WI38 (cell line): Measurements from ENCODE around the gene CYB561A3.

Source experiments
- H3K4me3 ChIP-seq: 2 replicates; pipeline ENCODE4 v1.5.1; 2011; ENCODE audit warnings: low read depth, mild to moderate bottlenecking, control low read depth, low read length
- TF ChIP-seq, protein P1 (sequence below): IDR thresholded peaks from 2 replicates; pipeline ENCODE4 v1.5.1; 2012; ENCODE audit warnings: low read depth, mild to moderate bottlenecking, control low read depth, low read length

CYB561A3 gene

DNA sequence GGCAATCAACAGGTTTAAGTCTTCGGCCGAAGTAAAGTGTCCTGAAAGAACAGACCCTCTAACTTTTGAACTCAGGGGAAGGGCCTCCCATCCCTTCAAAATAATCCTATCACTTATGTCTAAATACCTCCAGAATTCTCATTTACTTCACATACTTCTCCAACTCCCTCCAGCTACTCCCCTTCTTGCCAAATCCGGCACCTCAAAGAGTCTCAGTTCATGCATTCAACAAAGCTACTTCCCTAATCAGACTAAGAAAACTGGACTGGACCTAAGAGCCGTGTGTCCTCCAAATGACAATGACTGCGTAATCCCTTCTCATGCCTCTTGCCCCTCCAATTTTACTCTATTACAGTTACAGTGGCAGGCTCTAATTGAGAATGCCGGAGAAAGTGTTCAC is 30.0 kb downstream of the CYB561A3 start:
- peak overlapping the region; percentile 99 for H3K4me3 ChIP-seq

DNA sequence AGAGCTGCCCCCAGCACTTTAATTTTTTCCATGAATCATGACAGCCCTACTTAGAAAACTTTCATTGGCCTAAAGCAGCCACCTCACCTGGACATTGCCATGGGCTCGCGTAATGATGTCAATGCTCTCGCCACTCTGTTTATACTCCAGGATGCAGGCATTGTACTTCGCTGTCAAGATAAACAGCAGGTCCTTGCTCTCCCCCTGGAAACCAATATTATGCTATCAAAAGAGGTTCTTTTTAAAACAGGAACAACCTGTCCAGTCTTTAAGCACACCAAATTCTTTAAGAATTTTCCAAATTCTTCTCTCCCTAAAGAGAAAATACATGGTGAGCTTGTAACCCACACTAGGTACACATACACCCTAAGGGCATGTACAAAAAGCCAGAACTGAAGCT is 31.8 kb downstream of the CYB561A3 start:
- TF ChIP-seq, protein P1, sequence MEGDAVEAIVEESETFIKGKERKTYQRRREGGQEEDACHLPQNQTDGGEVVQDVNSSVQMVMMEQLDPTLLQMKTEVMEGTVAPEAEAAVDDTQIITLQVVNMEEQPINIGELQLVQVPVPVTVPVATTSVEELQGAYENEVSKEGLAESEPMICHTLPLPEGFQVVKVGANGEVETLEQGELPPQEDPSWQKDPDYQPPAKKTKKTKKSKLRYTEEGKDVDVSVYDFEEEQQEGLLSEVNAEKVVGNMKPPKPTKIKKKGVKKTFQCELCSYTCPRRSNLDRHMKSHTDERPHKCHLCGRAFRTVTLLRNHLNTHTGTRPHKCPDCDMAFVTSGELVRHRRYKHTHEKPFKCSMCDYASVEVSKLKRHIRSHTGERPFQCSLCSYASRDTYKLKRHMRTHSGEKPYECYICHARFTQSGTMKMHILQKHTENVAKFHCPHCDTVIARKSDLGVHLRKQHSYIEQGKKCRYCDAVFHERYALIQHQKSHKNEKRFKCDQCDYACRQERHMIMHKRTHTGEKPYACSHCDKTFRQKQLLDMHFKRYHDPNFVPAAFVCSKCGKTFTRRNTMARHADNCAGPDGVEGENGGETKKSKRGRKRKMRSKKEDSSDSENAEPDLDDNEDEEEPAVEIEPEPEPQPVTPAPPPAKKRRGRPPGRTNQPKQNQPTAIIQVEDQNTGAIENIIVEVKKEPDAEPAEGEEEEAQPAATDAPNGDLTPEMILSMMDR = no peak
- H3K4me3 ChIP-seq = no peak overlapping the region

More for the DNA sequence above, 30.0 kb downstream of the CYB561A3 start:
- TF ChIP-seq, protein P1 = no peak

DNA sequence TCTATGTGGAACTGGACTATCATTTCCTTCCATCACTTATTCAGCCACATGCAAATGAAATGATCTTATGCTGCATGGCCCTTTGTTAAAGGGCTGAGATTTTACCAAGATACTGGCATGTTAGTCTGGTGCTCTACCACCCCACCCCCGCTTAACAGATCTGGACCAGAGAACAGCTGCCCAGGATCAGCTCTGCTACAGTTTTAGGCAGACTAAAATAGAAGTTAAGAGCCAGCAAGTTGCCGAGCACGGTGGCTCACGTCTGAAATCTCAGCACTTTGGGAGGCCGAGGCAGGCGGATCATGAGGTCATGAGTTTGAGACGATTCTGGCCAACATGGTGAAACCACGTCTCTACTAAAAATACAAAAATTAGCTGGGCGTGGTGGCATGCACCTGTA is 33.3 kb downstream of the CYB561A3 start:
- no peak overlapping the region for H3K4me3 ChIP-seq

DNA sequence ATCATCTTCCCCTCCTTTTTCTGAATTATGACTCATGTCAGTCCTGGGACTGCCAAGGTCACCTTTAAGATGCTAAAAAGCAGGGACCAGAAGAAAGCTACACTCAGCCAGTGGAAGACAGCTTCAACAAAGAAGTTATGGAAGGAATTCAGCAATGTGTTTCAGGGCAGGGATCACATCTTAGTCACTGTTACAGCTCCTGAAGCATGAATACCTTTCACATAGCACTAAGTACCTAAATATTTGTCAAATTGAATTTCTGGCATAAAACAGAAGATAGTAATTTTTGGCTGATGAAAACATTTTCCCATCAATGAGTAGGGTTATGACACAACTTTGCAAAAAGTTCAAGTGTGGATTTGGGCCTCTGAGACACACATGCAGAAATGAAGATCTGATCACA is 34.0 kb downstream of the CYB561A3 start:
- H3K4me3 ChIP-seq = no peak overlapping the region
- TF ChIP-seq, protein P1 = no peak

More for the DNA sequence above, 33.3 kb downstream of the CYB561A3 start:
- TF ChIP-seq, protein P1 = no peak

DNA sequence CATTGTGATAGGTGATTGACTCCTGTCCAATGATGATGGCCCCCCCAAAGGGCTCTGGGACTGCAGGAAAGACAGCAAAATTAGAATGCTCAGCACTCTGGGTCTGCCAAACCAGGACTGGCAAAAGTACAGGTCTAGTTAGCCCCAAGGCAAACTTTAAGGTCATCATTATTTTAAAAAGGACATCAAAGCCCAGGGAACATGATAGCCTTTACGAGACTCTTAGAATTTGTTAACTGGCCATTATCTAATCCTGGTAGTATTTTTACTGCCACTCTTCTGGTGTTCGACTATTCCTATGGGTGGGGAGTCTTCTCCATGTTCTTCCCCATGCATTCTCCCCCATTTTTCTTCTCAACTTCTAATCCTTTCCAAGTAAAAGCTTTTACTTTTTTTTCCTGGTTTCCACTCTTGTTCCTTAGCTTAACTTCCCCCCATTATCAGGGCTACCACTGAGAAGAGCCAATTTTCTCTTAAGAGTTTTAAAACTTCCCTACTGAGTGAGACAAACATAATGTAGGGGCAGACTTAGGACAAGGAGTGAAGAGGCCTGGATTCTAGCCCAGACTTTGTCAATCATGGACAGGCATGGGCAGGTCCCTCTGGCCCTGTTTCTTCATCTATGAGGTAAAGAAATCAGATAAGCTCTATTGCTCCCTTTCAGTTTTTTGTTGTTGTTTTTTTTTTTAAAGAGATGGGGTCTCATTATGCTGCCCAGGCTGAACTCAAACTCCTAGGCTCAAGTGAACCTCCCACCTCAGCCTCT is 35.9 kb downstream of the CYB561A3 start:
- TF ChIP-seq, protein P1 = no peak
- no peak overlapping the region for H3K4me3 ChIP-seq

DNA sequence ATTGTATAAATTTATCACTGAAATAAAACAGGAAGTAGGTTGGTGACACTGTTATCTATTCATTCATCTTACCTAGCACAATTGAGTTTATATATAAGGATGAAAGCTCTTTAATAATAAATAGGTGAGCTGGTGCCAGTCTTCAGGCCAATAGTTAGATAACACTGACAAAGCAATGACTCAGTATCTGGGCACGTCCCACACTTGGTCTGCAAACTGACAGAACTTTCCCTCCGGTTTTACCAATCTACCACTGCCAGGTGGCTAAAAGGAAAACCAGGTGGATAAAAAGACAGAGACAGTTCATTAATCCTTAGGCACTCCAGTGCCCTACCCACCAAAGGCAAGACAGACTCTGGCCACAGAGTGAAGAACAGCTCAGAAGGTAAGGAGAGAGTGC is 46.4 kb downstream of the CYB561A3 start:
- TF ChIP-seq, protein P1 = no peak
- no peak overlapping the region for H3K4me3 ChIP-seq

DNA sequence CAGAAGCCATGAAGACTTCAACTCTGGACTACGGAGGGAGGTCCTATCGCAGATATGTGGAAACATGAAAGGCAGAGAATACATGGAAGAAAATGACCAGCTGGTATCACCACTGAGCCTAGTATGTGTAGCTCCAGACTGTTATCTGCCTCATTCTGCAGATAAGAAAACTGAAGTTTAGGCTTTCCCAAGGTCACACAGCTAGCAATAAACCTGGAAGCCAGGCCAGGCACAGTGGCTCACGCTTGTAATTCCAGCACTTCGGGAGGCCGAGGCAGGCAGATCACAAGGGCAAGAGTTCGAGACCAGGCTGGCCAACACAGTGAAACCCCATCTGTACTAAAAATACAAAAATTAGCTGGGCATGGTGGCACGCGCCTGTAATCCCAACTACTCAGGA is 50.9 kb downstream of the CYB561A3 start:
- H3K4me3 ChIP-seq = no peak overlapping the region
- TF ChIP-seq, protein P1 = no peak
